Naive B cell (primary cell): ENCODE data around the gene DUSP22. TPM values are rescaled to one million over a fixed set of nuclear protein-coding genes. Genes with fewer than 3 reads are reported as not detected.

Experiments used
- ATAC-seq, 2 donors: fragments of 150-1000 bp; cut with Tn5 transposase; 2 replicates each; pipeline ENCODE4 v1.10.0; 2021; ENCODE audit warnings: low read depth in 2 of 2, mild to moderate bottlenecking in 2 of 2, moderate library complexity in 2 of 2
- DNase-seq: peaks from one replicate; pipeline ENCODE4 v3.0.0; 2022
- H3K27ac Mint-ChIP-seq, 6 donors: one replicate each; pipeline ENCODE4 v1.8.0; 2020 to 2022; ENCODE audit warnings: mild to moderate bottlenecking in 6 of 6, mixed read lengths in 6 of 6, moderate library complexity in 5 of 6, inconsistent platforms in 2 of 6
- H3K27me3 Mint-ChIP-seq, 3 donors: one replicate each; pipeline ENCODE4 v1.8.0; 2021 to 2022; ENCODE audit warnings: mixed read lengths in 3 of 3, mild to moderate bottlenecking in 1 of 3
- H3K36me3 Mint-ChIP-seq, 2 donors: one replicate each; pipeline ENCODE4 v1.8.0; 2020 to 2022; ENCODE audit warnings: mixed read lengths in 2 of 2, inconsistent platforms in 1 of 2, mild to moderate bottlenecking in 1 of 2
- H3K4me1 Mint-ChIP-seq, 3 donors: one replicate each; pipeline ENCODE4 v1.8.0; 2020 to 2022; ENCODE audit warnings: mixed read lengths in 3 of 3, inconsistent platforms in 1 of 3, mild to moderate bottlenecking in 1 of 3, moderate library complexity in 1 of 3
- H3K4me3 Mint-ChIP-seq, 8 donors: one replicate each; pipeline ENCODE4 v1.8.0; 2020 to 2022; ENCODE audit warnings: mild to moderate bottlenecking in 8 of 8, mixed read lengths in 8 of 8, moderate library complexity in 8 of 8, inconsistent platforms in 2 of 8
- H3K9me3 Mint-ChIP-seq, 7 donors: one replicate each; pipeline ENCODE4 v1.8.0; 2020 to 2022; ENCODE audit warnings: mixed read lengths in 7 of 7, mild to moderate bottlenecking in 5 of 7, inconsistent platforms in 2 of 7, moderate library complexity in 1 of 7
- polyA plus RNA-seq, 6 donors: library from polyadenylated mRNA; unstranded; fragments of 300-500 nt; fragmentation: Illumina TruSeq; gene quantifications; one replicate each; pipeline ENCODE4 v1.2.3, GENCODE V29; 2021; ENCODE audit warnings: low read depth in 6 of 6

The DUSP22 gene
- polyA plus RNA-seq, 6 donors from 2014 or later: 89.6 to 177 (median 134) TPM

- Mint-ChIP-seq H3K36me3 (no peaks in the 10 kb centered on the region), H3K27me3 (no peaks in the 10 kb centered on the region), H3K9me3 (no peaks in the 10 kb centered on the region), H3K4me3 (no peak overlapping the region), H3K27ac (no peak overlapping the region), H3K4me1 (peaks cover 5 to 10% (median 8%) of the 10 kb centered on the region in 3 donors)
- DNase-seq (no peak), ATAC-seq (no peak)
These were observed 36.6 kb downstream of the DUSP22 start for GRCh38 chr6:328924-329323.

- Mint-ChIP-seq H3K9me3 (no peaks in the 10 kb centered on the region), H3K27ac (no peak overlapping the region), H3K36me3 (no peaks in the 10 kb centered on the region), H3K4me1 (peaks cover 0 to 17% (median 8%) of the 10 kb centered on the region in 3 donors), H3K4me3 (no peak overlapping the region), H3K27me3 (no peaks in the 10 kb centered on the region)
- ATAC-seq (no peak), DNase-seq (no peak)
These were observed 37.8 kb downstream of the DUSP22 start for GRCh38 chr6:329888-330691.

GRCh38 chr6:330948-331347, 38.7 kb downstream of the DUSP22 start:
- no peak overlapping the region for H3K4me3 Mint-ChIP-seq
- no peak for ATAC-seq

GRCh38 chr6:331622-332521, 39.6 kb downstream of the DUSP22 start:
- H3K9me3 Mint-ChIP-seq: peaks cover 0 to 2% (median 0%) of the 10 kb centered on the region in 7 donors
- ATAC-seq (no peak), DNase-seq (no peak)
- H3K4me1 Mint-ChIP-seq: peaks cover 14 to 29% (median 19%) of the 10 kb centered on the region in 3 donors
- H3K36me3 Mint-ChIP-seq: no peaks in the 10 kb centered on the region
- no peak overlapping the region for H3K4me3 Mint-ChIP-seq
- H3K27ac Mint-ChIP-seq: no peak overlapping the region
- H3K27me3 Mint-ChIP-seq: no peaks in the 10 kb centered on the region

More at GRCh38 chr6:330948-331347, 38.7 kb downstream of the DUSP22 start:
- no peak for DNase-seq
- Mint-ChIP-seq H3K27me3 (no peaks in the 10 kb centered on the region), H3K9me3 (no peaks in the 10 kb centered on the region), H3K4me1 (peaks cover 5 to 25% (median 12%) of the 10 kb centered on the region in 3 donors), H3K27ac (no peak overlapping the region), H3K36me3 (no peaks in the 10 kb centered on the region)

- Mint-ChIP-seq H3K4me1 (peaks cover 20 to 37% (median 22%) of the 10 kb centered on the region in 3 donors), H3K27me3 (no peaks in the 10 kb centered on the region), H3K4me3 (no peak overlapping the region), H3K27ac (no peak overlapping the region), H3K36me3 (no peaks in the 10 kb centered on the region), H3K9me3 (peaks cover 0 to 2% (median 0%) of the 10 kb centered on the region in 7 donors)
- no peak for ATAC-seq
- DNase-seq: no peak
These were observed 40.4 kb downstream of the DUSP22 start for GRCh38 chr6:332671-333070.

- H3K27me3 Mint-ChIP-seq: no peaks in the 10 kb centered on the region
- peaks cover 23 to 45% (median 28%) of the 10 kb centered on the region in 3 donors for H3K4me1 Mint-ChIP-seq
- no peak for ATAC-seq
- no peak overlapping the region for H3K4me3 Mint-ChIP-seq
- H3K9me3 Mint-ChIP-seq: peaks cover 0 to 2% (median 0%) of the 10 kb centered on the region in 7 donors
- DNase-seq: no peak
- peak overlapping the region in 2 of 6 donors; percentile 11 to 28 for H3K27ac Mint-ChIP-seq
- no peaks in the 10 kb centered on the region for H3K36me3 Mint-ChIP-seq
These were observed 41.2 kb downstream of the DUSP22 start for GRCh38 chr6:333379-334002.

GRCh38 chr6:334536-335510, 42.5 kb downstream of the DUSP22 start:
- H3K4me1 Mint-ChIP-seq: peaks cover 35 to 58% (median 41%) of the 10 kb centered on the region in 3 donors
- H3K9me3 Mint-ChIP-seq: peaks cover 0 to 2% (median 0%) of the 10 kb centered on the region in 7 donors
- H3K27ac Mint-ChIP-seq: peak overlapping the region in 1 of 6 donors; percentile 71
- DNase-seq (no peak), ATAC-seq (no peak)
- no peaks in the 10 kb centered on the region for H3K27me3 Mint-ChIP-seq
- H3K36me3 Mint-ChIP-seq: no peaks in the 10 kb centered on the region
- peak overlapping the region in 3 of 8 donors; percentile 9 to 69 (median 34) for H3K4me3 Mint-ChIP-seq

- Mint-ChIP-seq H3K9me3 (peaks cover 0 to 2% (median 0%) of the 10 kb centered on the region in 7 donors), H3K27ac (peak overlapping the region in 4 of 6 donors; percentile 71 to 96 (median 96)), H3K27me3 (no peaks in the 10 kb centered on the region), H3K4me3 (peak overlapping the region in 6 of 8 donors; percentile 11 to 85 (median 70)), H3K36me3 (no peaks in the 10 kb centered on the region), H3K4me1 (peaks cover 41 to 66% (median 48%) of the 10 kb centered on the region in 3 donors)
- ATAC-seq: no peak
- DNase-seq: no peak
These were observed 43.3 kb downstream of the DUSP22 start for GRCh38 chr6:335572-335971.

- DNase-seq (peak; percentile 57), ATAC-seq (peak; percentile 59 to 61)
- Mint-ChIP-seq H3K27me3 (no peaks in the 10 kb centered on the region), H3K36me3 (no peaks in the 10 kb centered on the region), H3K27ac (peak overlapping the region; percentile 71 to 98 (median 96)), H3K9me3 (peaks cover 0 to 2% (median 0%) of the 10 kb centered on the region in 7 donors), H3K4me1 (peaks cover 49 to 75% (median 57%) of the 10 kb centered on the region in 3 donors), H3K4me3 (peak overlapping the region; percentile 68 to 91 (median 80))
These were observed 44.1 kb downstream of the DUSP22 start for GRCh38 chr6:336159-337114.

GRCh38 chr6:337805-338368, 45.6 kb downstream of the DUSP22 start:
- H3K27me3 Mint-ChIP-seq: no peaks in the 10 kb centered on the region
- H3K36me3 Mint-ChIP-seq: no peaks in the 10 kb centered on the region
- DNase-seq (peak; percentile 54), ATAC-seq (peak; percentile 59)
- peak overlapping the region; percentile 67 to 96 (median 92) for H3K27ac Mint-ChIP-seq
- H3K9me3 Mint-ChIP-seq: peaks cover 0 to 2% (median 0%) of the 10 kb centered on the region in 7 donors
- peaks cover 55 to 89% (median 66%) of the 10 kb centered on the region in 3 donors for H3K4me1 Mint-ChIP-seq
- H3K4me3 Mint-ChIP-seq: peak overlapping the region; percentile 68 to 91 (median 84)

- Mint-ChIP-seq H3K27ac (peak overlapping the region; percentile 24 to 96 (median 76)), H3K4me3 (peak overlapping the region; percentile 28 to 91 (median 84)), H3K27me3 (no peaks in the 10 kb centered on the region), H3K36me3 (peaks cover 3 to 4% of the 10 kb centered on the region in 2 donors), H3K9me3 (peaks cover 0 to 3% (median 0%) of the 10 kb centered on the region in 7 donors), H3K4me1 (peaks cover 58 to 96% (median 72%) of the 10 kb centered on the region in 3 donors)
- no peak for DNase-seq
- ATAC-seq: peak in 1 of 2 donors; percentile 8
These were observed 46.6 kb downstream of the DUSP22 start for GRCh38 chr6:338815-339262.
